GM19397 (cell line): ENCODE data around the gene DIPK1A.

Experiments used
- ATAC-seq: cut with Tn5 transposase; IDR thresholded peaks from one replicate; pipeline ENCODE4 v1.9.1; 2021; ENCODE audit warnings: mild to moderate bottlenecking, moderate library complexity; ENCODE audit not compliant: unreplicated experiment

Gene DIPK1A

DNA sequence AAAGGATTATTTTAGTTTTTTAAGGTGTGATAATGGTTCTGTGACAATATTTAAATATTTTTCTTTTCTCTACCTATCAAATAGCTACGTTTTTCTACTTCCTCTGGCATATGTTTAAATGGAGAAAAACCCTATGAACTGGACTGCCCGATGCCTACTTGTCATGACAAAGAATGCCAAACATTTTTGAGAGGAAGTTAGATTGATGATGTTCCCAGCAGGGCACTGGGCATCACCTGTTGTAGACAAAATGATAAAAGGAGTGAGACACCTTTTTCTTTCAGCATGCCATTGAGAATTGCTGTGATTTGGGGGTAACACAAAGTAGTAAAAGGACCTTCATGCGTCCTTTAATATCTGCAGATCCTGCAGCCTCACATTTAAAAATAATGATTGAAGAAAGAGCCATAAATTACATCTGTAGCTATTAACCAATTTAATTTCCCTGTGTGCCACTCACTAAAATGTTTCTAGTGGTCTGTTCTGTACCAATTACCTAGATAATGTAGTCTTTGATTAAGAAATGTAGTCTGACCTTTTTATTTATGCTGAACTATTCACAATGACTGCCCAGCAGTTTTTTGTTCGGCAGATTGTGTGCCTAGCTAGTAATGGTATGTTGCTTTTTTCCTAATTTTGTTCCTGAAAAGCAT lies 81.8 kb downstream of the DIPK1A start:
- ATAC-seq, result no peak

GRCh38 chr1:92877792-92878191 lies 83.5 kb downstream of the DIPK1A start:
- no peak for ATAC-seq

DNA sequence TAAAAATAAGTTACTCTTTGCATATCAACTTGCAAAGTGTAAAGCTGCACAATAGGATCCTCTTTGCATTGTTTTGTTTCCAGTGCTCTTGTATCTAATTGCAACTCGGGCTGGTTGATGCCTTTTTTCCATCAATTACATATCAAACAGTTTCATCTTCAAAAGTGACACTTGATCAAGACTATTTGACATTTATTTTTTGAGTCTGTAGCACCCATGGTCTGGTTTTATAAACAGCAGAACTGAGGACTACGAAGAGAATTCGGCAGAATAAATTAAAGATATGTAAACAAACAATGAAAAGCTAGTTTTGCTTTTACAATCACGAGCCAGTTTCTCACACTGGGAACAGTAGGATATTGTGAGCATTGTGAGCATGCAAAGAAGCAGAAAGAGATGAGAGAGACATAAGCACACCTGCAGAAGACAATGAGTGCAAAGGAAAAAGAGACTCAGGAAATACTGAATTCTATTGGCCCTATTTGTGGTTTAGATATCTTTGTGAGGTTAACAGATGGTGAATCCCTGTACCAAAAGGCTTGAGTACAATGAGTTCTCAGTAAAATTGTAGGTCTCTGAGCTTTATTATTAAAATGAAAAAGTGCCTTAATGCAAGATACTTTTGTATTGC lies 84.1 kb downstream of the DIPK1A start:
- no peak for ATAC-seq

DNA sequence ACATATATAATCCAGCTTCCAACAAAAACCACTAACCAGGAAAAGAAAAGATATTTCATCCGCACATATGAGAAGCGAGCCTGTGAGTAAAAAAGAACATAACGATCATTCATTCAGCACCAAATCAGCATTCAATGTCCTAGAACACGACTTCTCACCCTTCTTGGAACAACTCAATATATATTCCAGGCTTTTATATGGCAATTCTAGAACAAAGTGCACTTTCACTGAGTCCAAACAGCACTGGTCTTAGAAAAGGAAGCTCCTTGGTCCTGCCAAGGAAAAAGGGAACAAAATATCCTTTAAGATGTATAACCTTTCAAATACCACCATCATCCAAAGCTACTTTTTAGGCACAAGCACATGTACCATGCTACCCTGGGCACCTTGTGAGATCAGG lies 84.9 kb downstream of the DIPK1A start:
- ATAC-seq, result no peak

DNA sequence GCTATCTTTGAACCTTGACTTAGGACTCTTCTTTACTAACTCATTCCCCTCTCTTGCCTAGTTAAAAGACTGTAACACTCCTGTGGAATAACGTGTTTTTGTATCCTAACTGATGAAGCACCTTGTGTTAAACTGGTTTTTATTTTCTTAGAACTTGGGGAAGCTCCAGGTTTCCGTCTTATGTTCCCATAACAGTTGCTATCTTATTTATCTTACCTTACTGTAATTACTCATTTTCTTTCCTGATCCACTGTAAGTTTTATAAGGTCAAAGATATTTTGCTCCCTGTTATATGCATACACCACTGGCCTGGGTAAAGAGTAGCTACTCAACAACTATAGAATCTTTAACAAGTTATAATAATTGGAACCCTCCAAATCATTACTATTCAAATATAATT lies 86.3 kb downstream of the DIPK1A start:
- ATAC-seq, result no peak

- ATAC-seq, result no peak
Observed at GRCh38 chr1:92872719-92873118, 88.5 kb downstream of the DIPK1A start.

DNA sequence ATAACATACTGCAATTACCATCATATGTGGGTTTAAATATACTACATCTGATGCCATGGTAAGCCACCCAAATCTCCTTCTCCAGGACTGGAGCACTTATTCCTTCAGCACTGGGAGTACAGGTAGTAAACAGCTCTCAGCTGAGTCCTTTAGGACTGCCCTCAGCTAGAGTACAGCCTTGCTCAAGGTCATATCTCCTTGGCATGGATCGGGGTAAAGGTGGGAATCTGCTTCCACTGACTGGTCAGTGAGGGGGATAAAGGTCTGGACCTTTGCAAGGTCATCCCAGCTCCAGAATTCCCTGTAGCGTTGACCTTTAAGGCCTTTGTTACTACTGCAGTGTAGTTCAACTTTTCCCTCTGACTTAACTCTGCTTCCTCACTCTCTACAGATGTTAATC lies 90.7 kb downstream of the DIPK1A start:
- ATAC-seq, result no peak

GRCh38 chr1:92864131-92864530 lies 97.1 kb downstream of the DIPK1A start:
- no peak for ATAC-seq

DNA sequence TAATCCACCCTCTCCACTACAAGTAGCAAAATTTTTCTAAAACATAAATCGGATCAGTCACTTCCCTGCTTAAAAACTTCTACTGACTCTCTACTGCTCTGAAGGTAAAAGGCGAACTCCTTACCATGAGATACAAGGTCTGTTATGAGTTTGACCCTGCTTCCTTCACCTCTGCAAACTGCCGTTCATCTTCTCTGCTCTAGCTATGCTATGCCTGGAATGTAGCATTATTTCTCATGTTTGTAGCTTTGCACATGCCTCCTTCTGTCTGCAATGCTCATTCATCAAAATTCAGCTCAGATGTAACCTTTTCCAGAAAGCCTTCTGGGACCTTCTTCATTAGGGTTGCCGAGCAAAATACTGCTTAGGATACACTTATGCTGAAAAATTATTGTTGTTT lies 98.7 kb downstream of the DIPK1A start:
- ATAC-seq, result no peak

- ATAC-seq, result no peak
Observed at GRCh38 chr1:92859400-92860039, 101.7 kb downstream of the DIPK1A start.

DNA sequence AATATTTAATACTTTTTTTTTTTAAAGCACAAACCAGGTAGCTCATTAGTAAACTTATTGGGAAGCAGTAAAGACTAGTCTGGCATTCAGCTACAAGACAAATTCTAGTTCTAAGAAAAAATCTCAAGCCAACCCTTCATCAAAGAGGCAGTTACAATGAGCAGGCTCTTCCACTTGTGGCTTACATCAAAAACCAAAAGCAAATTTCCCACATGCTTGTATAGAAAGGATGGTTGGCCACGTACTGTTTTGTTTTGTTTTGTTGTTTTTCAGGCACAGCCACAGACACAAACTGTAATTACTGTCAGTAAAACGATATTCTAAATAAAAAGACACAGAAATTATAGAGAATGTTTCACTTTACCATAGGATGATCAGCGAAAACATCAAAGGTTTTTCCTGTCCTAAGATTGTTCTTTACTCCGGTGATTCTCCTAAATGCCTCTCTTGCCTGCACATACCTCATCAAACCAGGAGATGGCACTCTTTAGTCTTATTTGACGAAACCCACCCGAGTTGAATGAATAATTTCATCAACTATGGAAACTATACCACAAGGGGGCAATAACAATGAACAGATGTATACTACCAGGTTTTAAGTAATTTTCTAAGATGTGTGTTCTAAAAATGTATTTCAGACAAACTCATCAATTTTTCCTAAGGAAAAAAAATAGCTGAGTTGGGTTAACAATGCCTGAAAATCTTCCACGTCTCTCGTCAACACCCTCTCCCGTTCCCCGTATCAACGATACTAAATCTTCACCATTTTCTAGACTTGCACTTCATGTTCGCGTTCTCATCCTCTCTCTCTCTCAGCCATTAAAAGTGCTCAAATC lies 102.5 kb downstream of the DIPK1A start:
- peak; percentile 64 for ATAC-seq

DNA sequence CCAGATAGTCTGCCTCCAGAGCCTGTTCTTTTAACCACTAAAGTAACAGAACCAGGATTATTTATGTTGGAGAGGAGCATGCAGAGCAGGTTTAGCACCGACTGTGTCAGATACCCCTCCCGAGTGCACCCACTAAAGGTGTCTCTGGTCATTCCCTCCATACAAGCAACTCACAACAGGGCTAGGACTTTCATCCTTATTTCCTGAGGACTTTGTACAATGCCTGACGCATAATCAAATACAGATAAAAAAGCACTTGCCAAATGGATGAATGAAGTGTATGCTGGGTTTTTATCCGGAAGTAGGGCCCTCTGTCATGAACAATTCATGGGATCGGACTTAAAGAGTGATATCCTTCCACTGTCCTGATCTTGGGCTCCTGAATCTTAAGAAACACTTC lies 103.4 kb downstream of the DIPK1A start:
- no peak for ATAC-seq

GRCh38 chr1:92855236-92855635 lies 106.0 kb downstream of the DIPK1A start:
- ATAC-seq, result no peak

DNA sequence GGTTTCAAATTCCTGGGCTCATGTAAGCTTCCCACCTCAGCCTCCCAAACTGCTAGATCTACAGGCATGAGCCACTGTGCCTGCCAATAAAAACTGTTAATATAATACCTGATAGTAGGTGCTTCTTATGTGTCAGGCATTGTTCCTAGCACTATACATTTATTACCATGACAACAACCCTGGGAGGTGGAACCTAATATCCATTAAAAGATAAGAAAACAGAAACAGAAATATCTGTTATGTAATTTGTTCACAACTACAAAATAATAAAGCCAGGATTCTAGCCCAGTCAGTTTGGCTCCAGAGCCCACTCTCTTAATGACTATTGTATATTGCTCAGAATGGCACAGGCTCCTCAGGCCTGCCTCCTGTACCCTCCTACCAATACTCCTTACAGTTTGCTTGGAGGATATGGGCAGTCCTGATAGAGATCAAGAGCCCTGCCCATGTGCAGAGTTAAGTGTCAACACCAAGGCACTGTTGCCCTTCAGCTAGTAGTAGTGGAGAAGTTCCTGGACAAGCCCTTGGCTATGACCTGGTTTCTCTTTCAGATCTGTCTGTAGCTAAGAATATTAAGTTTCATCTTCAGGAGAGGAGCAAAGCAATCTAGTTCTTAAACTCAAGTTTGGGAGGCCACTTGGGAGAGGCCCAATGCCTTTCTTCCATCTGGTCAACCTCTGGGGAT lies 107.0 kb downstream of the DIPK1A start:
- no peak for ATAC-seq

- ATAC-seq, result no peak
Observed at GRCh38 chr1:92853299-92853698, 108.0 kb downstream of the DIPK1A start.

GRCh38 chr1:92851729-92852128 lies 109.5 kb downstream of the DIPK1A start:
- no peak for ATAC-seq

DNA sequence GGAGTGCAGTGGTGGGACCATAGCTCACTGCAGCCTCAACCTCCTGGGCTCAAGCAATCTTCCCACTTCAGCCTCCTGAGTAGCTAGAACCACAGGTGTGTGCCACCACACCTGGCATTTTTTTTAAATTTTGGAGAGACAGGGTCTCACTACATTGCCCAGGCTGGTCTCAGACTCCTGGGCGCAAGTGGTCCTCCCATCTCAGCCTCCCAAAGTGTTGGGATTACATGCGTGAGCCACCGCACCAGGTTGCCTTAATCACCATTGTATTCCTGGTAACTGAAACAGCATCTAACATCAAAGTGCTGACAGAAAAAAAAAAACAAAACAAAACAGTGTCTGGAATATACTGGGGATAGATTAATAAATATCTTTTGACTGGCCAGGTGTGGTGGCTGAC lies 111.2 kb downstream of the DIPK1A start:
- ATAC-seq, result no peak

GRCh38 chr1:92848201-92848600 lies 113.1 kb downstream of the DIPK1A start:
- ATAC-seq, result no peak

- no peak for ATAC-seq
Observed at GRCh38 chr1:92845908-92846307, 115.4 kb downstream of the DIPK1A start.

DNA sequence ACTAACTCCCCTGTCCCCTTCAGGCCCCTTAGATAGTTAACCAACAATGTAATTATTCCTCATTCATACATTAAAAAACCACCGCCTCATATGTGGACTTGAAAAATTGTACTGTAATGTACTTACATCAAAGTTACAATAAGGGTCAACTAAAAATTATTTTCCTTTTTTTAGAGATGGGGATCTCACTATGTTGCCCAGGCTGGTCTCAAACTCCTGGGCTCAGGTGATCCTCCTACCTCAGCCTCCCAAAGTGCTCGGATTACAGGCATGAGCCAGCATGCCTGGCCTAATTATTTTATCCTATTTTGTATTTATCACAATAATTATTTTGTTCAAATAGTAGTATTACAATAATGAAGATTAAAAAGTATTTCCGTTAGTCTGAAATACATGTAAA lies 116.8 kb downstream of the DIPK1A start:
- ATAC-seq, result no peak
